ENCODE results near the gene GDE1.

The GDE1 gene

DNA sequence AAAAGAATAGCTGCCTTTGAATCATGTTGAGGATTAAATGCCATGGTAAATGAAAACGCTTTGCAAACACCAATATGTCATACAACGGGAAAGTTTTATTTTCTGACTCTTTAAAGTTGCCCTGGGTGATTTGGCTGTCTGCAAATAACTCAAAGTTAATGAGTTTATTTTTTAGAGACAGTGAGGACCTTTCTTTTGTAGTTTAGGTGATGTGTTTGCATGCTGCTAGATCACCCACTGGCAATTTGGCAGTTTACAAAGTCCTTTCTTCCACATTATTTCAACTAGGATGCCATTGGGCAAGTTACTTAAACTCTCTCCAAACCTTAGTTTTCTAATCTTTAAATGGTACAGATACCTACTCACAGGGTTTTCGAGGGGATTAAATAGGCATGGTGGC lies 37.8 kb downstream of the GDE1 start:
- no peak for DNase-seq (ENCODE audit: low spot score)
- TF ChIP-seq, protein P1, sequence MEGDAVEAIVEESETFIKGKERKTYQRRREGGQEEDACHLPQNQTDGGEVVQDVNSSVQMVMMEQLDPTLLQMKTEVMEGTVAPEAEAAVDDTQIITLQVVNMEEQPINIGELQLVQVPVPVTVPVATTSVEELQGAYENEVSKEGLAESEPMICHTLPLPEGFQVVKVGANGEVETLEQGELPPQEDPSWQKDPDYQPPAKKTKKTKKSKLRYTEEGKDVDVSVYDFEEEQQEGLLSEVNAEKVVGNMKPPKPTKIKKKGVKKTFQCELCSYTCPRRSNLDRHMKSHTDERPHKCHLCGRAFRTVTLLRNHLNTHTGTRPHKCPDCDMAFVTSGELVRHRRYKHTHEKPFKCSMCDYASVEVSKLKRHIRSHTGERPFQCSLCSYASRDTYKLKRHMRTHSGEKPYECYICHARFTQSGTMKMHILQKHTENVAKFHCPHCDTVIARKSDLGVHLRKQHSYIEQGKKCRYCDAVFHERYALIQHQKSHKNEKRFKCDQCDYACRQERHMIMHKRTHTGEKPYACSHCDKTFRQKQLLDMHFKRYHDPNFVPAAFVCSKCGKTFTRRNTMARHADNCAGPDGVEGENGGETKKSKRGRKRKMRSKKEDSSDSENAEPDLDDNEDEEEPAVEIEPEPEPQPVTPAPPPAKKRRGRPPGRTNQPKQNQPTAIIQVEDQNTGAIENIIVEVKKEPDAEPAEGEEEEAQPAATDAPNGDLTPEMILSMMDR (IDR thresholded peaks at IDR 0.05; ENCODE audit: extremely low read depth, insufficient read depth, missing control alignments), result no peak
- in situ Hi-C loops (cut with MboI; ENCODE audit: low pct_unique_long_range_greater_than_20kb, low sequenced_read_pairs, unreplicated experiment), result no loop called here

DNA sequence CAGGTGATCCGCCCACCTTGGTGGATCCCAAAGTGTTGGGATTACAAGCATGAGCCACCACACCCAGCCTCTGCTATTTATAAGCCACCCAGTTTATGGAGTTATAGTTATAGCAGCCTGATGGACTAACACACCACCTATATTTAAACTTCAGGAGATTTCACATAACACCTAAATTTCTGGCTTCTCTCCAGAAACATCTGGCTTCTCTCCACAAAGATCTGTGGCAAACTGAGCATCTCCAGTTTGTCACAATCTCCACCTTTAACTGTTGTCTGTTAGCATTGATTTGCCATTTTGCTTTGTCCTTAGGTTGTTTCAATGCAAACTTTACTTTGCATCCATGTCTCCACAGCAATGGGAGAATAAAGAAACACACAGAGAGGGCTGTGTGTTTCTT lies 39.6 kb downstream of the GDE1 start:
- TF ChIP-seq, protein P1 (IDR thresholded peaks at IDR 0.05; ENCODE audit: extremely low read depth, insufficient read depth, missing control alignments), result no peak
- in situ Hi-C loops (cut with MboI; ENCODE audit: low pct_unique_long_range_greater_than_20kb, low sequenced_read_pairs, unreplicated experiment), result no loop called here
- no peak for DNase-seq (ENCODE audit: low spot score)

DNA sequence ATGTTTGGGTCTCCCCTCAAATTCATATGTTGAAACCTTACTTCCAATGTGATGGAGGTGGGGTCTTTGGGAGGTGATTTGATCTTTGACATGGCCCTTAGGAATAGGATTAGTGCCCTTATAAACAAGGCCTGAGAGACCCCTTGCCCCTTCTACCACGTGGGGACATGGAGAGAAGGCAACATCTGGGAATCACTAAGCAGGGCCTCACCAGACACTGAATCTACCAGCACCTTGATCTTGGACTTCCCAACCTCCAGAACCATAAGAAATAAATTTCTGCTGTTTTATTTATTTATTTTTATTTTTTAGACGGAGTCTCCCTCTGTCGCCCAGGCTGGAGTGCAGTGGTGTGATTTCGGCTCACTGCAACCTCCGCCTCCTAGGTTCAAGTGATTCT lies 40.1 kb downstream of the GDE1 start:
- TF ChIP-seq, protein P1 (IDR thresholded peaks at IDR 0.05; ENCODE audit: extremely low read depth, insufficient read depth, missing control alignments), result no peak
- in situ Hi-C loops (cut with MboI; ENCODE audit: low pct_unique_long_range_greater_than_20kb, low sequenced_read_pairs, unreplicated experiment), result no loop called here
- no peak for DNase-seq (ENCODE audit: low spot score)

DNA sequence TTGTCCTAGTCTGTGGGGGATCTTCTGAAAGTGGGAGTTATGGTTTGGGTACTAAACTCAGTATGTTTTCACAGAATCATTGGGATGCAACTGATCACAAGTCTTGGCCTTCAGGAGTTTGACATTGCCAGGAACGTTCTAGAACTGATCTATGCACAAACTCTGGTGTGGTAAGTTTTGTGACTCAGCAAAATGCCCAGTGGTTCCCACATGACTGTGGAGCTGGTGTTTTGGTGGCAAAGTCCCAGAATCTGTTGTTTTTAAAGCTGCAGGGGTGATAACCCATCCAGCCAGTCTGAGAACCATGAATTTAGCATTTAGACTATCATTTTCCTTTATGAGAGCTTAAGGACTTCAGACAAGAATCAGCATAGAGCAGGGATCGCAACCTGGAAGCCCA lies 40.6 kb downstream of the GDE1 start:
- in situ Hi-C loops (cut with MboI; ENCODE audit: low pct_unique_long_range_greater_than_20kb, low sequenced_read_pairs, unreplicated experiment), result no loop called here
- no peak for DNase-seq (ENCODE audit: low spot score)
- TF ChIP-seq, protein P1 (IDR thresholded peaks at IDR 0.05; ENCODE audit: extremely low read depth, insufficient read depth, missing control alignments), result no peak

DNA sequence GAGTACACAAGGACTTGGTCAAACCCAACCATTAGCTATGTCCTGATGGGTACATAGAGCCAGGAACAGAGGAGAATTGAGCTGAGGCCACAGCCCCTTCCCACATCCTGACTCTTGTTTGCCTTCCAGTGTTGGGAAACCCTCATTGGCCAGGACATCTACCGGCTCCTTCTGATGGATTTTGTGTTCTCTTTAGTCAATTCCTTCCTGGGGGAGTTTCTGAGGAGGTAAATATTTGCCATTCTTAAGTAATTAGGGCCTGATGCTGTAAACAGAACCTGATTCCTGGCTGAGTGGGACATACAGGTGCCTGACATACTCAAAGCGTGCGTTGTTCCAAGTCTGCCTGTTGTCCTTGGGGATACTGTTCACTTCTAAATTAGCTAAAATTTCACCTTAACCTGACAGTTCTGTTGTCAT lies 42.6 kb downstream of the GDE1 start:
- no peak for DNase-seq (ENCODE audit: low spot score)
- in situ Hi-C loops (cut with MboI; ENCODE audit: low pct_unique_long_range_greater_than_20kb, low sequenced_read_pairs, unreplicated experiment), result no loop called here
- TF ChIP-seq, protein P1 (IDR thresholded peaks at IDR 0.05; ENCODE audit: extremely low read depth, insufficient read depth, missing control alignments), result no peak

DNA sequence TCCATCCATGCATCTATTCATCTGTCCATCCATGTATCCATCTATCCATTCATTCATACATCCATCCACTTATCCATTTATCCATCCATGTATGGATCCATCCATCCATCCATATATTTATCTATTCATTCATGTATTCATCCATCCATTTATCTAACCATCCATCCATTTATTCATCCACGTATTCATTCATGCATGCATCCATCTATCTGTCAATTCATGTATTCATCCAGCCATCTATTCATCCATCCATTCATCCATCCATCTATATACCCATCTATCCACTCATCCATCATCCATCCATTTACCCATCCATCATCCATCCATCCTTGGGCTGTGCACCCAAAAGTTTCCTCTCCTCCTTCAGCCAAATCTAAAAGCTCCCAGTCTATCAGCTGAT lies 43.4 kb downstream of the GDE1 start:
- DNase-seq (ENCODE audit: low spot score), result no peak
- in situ Hi-C loops (cut with MboI; ENCODE audit: low pct_unique_long_range_greater_than_20kb, low sequenced_read_pairs, unreplicated experiment), result no loop called here
- TF ChIP-seq, protein P1 (IDR thresholded peaks at IDR 0.05; ENCODE audit: extremely low read depth, insufficient read depth, missing control alignments), result no peak

DNA sequence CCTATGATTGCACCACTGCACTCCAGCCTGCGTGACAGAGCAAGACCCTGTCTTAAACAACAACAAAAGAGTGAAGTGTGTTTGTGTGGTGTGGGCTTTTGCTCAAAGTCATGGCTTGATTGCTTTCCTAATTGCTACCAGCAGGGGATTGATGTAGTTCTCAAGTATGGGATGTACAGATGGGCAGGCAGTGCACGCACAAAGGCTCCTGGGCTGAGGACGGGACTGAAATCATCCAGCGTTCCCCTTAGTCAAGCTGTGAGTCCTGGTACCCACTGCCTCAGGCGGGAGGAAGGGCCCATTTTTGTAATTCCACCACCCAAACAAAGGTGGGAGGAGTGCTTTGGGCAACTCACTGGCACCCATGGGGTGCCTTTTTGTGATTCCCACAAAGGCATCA lies 47.3 kb downstream of the GDE1 start:
- in situ Hi-C loops (cut with MboI; ENCODE audit: low pct_unique_long_range_greater_than_20kb, low sequenced_read_pairs, unreplicated experiment), result no loop called here
- no peak for DNase-seq (ENCODE audit: low spot score)
- TF ChIP-seq, protein P1 (IDR thresholded peaks at IDR 0.05; ENCODE audit: extremely low read depth, insufficient read depth, missing control alignments), result no peak
